HG02981 (cell line): ENCODE measurements around the gene NAT9.

Source experiments
- ATAC-seq: cut with Tn5 transposase; IDR thresholded peaks from one replicate; pipeline ENCODE4 v1.9.1; 2021; ENCODE audit warnings: mild to moderate bottlenecking, moderate library complexity; ENCODE audit not compliant: unreplicated experiment

The NAT9 gene

DNA sequence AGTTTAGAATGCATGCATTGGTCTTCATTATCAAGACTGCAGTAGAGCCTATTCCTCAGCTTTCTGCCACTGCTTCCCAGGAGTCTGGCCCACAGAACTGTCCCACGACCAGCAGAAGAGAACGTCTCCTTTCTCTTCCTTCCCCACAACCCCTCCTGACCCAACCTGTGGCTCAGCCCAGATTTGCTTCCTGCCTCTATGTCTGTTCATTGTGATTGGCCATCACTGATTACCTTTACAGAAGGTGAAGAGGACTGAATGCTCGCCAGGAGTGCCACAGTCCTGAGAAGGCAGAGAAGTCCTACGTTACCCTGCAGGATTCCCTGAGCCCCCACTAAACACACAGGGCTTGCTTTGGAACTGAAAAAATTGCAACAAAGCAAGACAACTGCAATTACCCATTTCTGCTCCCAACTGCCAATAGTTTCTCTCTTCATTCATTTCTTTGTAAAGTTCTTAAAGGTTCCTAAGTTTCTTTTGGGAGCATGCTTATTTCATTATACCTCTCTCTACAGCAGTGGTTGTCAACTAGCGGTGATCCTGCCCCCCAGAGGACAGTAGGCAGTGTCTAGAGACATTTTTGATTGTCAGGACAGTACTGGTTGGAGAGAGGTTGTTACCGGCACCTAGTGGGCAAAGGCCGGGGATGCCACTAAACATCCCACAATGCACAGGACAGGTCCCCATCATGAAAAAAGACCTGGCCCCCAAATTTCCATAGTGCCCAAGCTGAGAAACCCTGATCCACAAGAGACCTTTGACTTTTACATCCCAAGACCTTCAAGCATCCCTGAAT, 4.5 kb upstream of the NAT9 start:
- ATAC-seq = no peak

DNA sequence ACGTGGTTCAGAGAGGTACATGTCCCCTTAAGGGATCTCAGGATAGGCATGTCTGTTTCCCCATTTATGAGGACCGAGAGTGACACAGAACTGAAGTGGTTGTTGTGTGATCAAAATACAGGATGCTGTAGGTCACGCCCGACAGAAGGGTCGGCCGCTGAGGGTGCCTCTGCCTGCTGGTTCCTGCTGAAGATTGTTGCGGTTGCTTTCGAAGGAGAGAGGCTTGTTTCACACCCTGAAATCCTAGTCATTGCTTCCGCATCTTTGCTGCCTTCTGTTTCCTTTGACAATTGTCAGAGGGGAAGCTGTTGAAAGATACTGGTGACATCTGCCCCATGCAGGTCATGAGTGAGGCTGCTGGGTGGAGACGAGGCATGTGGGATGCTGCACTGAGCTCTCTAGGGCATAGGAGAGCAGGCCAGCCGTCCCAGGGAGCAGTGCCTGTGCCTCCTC, 3.8 kb upstream of the NAT9 start:
- peak; percentile 59 for ATAC-seq

DNA sequence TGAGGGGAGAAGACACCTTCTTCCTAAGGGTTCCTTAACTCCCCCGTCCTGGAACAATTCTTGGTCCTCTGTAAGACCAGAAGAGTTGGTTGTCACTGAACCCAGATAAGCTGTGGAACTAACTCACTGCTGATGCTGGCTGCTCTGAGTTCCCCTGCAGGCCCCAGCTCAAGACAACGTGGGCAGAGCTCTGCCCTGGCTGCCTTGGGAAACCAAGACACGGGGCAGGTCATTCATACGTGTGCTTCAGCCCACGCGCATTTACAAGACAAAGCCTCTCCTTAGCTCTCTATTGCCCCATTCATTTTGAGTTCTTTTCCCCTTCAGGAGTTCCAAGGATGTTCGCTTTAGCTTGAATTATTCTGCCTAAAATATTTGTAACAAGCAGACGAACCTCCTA, 3.4 kb upstream of the NAT9 start:
- ATAC-seq = no peak

DNA sequence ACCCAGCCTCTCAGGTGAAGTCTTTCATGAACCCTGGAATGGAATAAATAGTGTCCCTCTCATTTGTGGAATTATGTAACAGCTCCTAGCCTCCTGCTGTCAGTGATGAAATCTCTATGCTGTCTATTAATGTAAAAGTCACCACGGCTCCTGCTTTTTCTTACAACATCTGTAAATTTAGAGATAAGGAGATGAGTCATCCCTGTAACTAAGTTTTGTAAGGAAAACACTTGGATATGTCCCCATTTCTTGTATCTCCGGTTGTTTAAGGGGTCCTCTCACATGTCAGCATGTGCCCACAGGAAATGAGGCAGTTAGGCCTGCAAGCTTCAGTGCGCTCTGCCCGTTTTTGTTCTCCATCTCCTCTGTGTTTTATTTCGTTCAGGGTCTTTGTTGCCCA, 2.8 kb upstream of the NAT9 start:
- no peak for ATAC-seq

DNA sequence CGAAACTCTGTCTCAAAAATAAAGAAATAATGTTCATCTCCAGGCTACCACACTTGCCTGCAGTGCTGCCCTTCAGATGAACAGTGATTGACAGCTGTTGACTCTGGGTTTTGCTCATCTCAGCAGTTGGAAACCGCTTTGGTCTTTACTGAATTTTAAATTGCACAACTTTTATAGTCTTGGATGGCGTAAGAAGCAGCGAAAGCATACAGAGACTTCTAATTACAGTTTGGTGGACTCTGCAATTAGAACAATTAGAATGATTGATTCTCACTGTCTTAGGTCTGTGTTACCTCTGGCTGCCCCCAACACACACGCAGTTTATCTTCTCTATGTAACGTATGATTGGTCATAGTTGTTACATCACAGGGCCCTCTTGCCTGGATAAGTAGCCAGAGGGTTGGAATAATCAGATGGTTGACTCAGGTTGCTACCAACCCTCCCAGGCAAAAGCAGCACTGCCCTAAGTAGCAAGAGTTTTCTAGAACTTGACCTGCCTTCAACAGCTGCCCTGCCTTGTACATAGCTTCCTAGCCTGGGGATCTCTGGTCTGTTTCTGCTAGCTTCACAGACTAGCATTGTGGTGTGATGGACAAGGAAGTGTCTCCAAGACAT, 1.9 kb upstream of the NAT9 start:
- no peak for ATAC-seq

DNA sequence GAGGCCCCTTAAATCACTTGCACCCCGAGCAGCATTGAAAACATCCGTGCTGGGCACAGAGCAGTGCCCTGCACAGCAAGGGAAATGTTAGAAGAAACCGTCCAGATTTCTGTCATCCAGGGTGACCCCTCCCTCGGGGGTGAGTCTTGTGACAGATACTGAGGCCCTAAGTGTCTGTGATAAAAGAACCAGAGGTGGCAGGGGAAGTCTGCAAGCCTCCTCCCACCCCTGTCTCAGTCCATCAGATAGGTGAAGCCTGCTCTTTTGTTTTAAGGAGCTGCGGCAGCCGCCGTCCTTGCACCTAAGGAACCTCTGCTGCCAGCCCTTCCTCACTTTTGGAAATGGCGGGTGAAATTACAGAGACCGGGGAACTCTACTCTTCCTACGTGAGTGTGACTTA, 845 bp upstream of the NAT9 start:
- no peak for ATAC-seq

DNA sequence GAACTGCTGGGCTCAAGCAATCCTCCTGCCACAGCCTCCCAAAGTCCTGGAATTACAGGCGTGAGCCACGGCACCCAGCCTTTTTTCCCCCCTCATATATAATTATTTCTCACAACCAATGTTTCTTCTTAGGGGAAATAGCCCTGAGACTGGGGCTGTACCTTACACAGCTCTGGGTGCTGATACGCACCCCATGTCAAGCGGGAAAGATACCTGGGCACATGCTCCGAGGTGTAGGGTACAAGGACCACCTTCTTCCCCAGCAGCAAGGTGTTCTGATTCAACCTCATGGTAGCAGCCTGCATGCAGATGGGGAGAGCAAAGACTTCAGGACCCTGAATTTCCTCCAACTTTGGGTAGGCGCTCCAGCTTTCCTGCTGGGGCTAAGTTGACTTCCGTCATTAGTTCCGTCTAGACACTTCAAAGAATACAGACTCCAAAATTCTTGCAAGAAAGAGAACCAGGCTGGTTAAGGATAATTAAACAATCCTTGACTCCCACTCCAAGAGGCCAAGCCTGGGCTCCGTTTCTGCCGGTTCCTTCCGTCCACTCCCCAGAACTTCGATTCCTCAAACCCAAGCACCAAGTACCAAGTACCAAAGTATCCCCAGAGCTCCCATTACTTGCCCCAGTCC, 619 bp downstream of the NAT9 start:
- no peak for ATAC-seq

DNA sequence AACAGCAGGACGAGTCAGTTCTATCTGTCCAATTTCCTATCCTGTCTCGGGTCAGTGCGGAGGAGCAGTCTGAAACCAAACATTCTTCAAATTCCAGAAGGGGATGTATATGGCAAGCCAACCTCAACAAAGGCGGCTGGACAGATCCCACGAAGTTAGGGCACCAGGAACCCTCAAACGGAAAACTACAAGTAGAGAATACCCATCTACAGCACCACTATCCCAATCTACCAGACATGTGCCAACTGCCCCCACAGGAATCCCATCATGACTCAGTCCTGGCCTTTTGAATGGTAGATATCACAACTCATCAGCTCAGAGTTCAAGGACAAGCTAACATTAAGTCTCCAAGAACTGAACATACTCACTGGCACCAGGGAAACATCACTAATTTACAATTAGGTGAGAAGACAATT, 2.3 kb downstream of the NAT9 start:
- no peak for ATAC-seq

DNA sequence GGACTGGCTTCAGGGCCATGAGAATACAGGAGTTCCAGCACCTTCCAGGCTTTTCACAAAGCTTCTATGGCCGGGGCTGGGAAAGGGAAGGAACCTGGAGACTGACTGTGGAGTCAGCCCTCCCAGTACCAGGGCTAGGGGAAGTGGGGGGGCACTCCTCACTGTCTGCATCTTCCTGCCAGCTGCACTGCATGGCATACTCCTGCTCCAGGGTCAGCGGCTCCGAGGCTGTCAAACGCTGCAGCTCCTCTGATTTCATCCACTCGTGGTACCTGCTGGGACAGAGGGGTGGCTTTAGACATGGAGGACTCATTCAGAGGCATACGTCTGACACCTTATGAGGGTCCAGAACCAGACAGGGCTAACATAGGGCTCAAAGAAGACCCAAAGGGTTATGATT, 2.7 kb downstream of the NAT9 start:
- no peak for ATAC-seq

DNA sequence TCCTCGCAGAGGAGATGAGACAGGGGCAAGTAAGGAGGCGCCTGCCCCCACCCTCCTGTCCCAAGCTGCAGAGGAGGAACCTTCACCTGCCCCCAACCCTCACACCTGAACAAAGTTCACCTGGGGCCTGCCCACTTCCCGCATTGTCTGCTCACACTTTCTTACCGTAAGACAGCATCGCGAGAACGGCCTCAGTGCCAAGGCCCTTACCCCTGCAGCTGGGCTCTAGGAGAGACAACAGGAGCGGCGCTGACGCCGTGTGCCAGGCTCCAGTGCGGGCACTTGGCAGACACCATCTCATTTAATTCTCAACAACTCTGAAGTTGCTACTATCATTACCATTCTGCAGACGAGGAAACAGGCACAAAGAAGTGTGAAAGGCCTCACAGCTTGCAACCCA, 4.1 kb downstream of the NAT9 start:
- ATAC-seq = no peak

DNA sequence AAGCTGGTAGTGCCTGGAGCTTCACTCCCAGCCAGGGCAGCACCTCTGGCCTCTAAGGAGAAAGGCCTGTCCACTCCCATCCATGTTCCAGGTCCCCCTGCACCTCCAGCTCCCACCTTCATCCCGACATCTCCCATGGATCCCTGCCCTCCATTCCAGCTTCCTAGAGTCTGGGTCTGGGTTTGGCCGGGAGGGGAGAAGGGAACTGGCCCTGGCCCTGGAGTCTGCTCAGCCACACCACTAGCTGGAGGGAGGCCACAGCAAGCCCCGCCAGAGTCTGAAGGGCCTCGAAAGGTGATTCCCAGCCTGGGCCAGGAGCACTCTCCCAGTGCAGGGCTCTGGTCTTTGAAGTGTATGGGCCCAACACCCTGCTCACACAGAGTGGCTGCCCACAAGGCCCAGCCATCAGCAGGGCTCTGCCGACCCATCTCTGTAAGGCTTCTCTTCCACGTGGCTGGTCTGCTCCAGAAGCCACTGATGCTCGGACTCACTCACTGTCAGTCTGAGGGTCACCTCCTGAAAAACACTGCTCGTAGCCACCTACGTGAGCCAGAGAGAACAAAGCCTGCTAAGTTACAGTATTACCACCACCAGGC, 4.7 kb downstream of the NAT9 start:
- ATAC-seq = no peak

DNA sequence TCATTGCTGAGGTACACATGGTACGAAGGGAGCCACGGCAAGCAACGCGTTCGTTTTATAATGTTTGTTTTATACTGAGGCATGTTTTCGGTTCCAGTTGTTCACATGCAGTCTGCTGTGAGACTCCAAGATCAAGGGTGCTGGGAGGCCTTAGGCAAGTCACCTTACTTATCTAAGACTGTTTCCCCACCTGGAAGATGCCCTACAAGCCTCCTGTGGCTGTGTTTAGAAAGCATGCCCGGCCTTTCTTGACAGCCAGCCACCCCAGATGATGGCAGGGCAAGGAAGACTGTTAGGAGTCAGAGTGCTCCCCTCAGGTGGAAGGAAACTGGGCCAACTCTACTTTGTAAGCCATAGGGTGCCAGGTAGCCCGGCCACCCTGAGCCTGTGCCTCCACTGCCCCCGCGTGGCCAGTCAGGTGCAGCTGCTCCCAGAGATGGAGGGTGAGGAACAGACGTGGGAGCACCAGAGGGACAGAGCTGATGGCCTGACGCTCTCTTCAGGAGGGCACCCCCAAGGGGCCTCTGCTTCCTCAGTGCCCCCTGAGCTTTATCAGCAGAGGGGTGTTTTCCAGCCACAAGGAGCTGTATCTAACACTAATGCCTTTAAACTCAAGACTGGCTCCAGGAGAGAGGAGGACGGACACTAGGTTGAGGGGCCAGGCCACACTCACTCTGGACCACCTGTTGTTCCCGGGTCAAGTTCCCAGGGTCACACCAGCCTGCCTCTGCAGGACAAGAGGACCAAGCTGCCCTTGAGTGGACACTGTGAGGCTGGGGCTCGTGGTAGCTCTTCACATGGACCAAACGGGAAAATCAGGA, 5.4 kb downstream of the NAT9 start:
- no peak for ATAC-seq

DNA sequence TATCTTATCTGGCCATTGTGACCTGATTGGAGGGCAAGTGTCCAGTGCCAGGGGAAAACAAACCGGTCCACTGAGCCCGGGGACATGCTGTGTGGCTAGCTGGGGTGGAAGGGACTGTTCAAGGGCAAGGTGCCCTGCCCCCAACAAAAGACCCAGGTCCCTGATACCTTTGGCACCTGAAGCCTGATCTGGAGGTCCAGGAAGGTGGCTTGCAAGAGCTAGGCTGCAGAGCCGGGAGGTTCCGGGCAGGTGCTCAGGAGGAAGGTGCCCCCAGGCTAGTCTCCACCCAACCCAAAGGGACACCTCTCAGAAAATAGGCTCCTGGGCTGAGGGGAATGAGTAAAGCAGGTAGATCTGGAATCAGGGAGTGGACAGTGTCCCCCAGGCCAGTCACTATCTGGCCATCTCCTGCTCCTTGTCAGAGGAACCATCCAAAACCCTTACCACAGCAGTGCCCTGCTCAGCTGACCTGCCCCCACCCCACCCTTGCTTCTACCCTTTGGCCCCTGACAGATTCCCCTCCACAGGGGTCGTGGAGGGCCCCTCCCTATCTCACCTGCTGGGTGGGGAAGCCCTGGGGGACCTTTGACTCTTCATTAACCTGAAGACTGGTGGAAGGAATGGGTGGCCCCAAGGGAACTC, 6.2 kb downstream of the NAT9 start:
- no peak for ATAC-seq

DNA sequence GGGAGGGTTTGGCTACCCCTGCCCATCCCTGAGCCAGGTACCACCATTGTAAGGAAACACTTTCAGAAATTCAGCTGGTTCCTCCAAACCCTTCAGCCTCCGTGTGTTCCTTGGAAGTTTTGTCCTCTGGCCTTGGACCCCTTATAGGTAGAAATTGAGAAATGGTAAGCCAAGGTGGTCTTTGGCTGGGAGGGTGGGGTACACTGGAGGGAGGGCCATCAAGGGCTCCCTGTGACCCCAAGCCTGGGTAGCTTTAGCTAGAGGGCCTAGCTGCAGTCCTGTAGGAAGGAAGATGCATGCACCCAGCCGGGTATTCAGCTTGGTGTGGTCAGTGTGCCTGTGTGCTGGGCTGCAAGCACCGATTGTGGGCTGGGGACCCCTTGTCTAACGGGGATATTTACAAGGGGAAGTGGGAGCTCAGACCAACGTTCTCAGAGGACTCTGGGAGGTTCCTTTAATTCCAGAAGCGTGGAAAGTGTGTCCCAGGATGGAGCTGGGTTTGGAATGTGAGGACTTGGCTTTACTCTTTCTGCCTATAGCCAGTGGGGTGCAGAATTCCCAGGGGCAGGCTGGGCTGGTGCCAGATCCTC, 6.8 kb downstream of the NAT9 start:
- no peak for ATAC-seq

DNA sequence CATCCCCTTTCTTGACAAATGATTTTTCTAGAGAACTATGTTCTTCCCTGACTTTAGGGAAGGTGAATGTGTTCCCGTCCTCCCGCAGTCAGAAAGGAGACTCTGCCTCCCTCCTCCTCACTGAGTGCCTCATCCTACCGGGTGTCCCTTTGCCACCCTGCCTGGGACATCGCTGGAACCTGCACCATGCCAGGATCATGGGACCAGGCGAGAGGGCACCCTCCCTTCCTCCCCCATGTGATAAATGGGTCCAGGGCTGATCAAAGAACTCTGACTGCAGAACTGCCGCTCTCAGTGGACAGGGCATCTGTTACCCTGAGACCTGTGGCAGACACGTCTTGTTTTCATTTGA, 7.4 kb downstream of the NAT9 start:
- ATAC-seq = no peak

DNA sequence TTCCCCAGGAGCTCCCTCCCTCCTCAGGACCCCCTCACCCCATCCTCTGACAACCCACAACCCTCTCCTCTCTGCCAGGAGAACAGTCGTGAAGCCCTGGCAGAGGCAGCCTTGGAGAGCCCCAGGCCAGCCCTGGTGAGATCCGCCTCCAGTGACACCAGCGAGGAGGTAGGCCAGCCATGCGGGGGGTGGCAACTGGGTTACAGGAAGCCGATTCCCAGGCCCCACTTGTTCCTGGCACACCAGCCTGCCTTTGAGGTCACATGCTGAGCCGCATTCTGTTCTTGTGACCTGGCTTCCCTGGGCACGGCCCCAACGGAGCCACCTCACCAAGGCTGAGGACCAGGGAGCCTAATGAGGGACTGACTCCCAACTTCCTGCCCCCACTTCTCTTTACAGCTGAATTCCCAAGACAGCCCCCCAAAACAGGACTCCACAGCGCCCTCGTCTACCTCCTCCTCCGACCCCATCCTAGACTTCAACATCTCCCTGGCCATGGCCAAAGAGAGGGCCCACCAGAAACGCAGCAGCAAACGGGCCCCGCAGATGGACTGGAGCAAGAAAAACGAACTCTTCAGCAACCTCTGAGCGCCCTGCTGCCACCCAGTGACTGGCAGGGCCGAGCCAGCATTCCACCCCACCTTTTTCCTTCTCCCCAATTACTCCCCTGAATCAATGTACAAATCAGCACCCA, 7.9 kb downstream of the NAT9 start:
- ATAC-seq = no peak

DNA sequence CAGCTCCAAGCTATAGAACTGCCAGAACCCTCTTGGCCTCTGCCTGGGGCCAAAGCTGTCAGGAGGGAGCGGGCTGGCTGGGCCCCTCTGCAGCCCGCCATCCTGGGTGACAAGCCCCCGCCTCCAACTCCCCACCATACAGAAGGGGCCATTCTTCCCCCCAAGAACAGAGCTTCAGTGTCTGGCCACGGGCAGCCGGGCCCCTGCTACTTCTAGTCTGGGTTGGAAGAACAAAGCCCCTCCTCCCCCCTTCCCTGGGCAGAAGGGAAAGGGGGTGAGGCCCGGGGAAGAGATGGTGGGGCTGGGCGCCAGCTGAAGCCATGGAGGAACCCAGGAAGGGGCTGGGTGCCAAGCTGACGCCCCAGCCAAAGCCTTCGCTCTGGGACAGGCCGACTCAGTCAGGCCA, 9.0 kb downstream of the NAT9 start:
- ATAC-seq = no peak

DNA sequence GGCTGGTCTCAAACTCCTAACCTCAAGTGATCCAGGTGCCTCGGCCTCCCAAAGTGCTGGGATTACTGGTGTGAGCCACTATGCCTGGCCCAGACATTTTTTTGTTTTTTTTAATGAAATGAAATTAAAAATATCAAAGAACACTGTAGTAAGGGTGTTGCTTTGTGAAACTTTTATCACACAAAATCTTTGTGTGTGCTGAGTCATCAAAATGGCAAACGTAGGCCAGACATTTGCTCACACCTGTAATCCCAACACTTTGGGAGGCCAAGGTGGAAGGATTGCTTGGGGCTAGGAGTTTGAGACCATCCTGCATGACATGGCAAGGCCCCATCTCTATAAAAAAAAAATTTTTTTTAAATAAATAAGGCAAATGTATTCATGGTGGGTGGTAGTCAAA, 9.7 kb downstream of the NAT9 start:
- ATAC-seq = no peak

DNA sequence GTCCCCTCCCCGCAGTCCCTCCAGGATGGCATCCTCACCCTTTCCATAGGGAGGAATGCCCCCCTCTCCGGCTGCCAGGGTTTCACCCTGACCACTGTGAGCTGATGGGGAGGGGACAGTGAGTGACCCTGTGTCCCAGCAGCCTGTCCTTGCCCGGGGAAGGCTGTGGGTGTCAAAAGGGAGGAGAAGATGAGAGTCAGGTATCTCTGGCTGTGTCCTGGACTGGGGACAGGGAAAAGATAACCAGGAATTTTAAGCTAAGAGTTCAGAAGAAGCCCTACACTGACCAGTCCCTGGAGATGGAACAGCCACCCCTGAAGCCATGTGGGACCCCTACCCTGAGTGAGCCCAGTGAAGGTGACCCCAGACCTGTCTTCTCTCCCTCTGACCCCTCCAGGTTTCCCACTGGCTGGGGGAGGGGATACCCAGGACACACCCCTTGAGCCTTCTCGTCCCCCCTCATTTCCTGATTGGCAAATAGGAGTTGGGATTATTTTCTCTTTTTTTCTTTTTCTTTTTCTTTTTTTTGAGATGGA, 11.3 kb downstream of the NAT9 start:
- no peak for ATAC-seq
